Measurements from ENCODE around the gene PHF21A.
A peak's percentile ranks its signal among the peaks of the same experiment; 100 is the strongest.
"Not testable (repeated sequence)": the region's sequence is repeated elsewhere in the genome, so short reads cannot be mapped to it uniquely, and the experiment has no call there.

PHF21A gene

GRCh38 chr11:46002189-46002588 lies 119.1 kb downstream of the PHF21A start:
- no peak overlapping the region for H3K27ac Mint-ChIP-seq
- no peak overlapping the region for H3K4me3 Mint-ChIP-seq
- H3K4me1 Mint-ChIP-seq: no peaks in the 10 kb centered on the region
- no peak for DNase-seq
- no peaks in the 10 kb centered on the region for H3K9me3 Mint-ChIP-seq
- H3K27me3 Mint-ChIP-seq: no peaks in the 10 kb centered on the region
- ATAC-seq: no peak

GRCh38 chr11:46001448-46001914 lies 119.8 kb downstream of the PHF21A start:
- H3K27ac Mint-ChIP-seq: no peak overlapping the region
- H3K4me3 Mint-ChIP-seq: no peak overlapping the region
- no peaks in the 10 kb centered on the region for H3K4me1 Mint-ChIP-seq
- ATAC-seq: no peak
- no peaks in the 10 kb centered on the region for H3K9me3 Mint-ChIP-seq
- no peak for DNase-seq
- H3K27me3 Mint-ChIP-seq: no peaks in the 10 kb centered on the region

GRCh38 chr11:45997599-45997998 lies 123.7 kb downstream of the PHF21A start:
- H3K9me3 Mint-ChIP-seq: no peaks in the 10 kb centered on the region
- no peaks in the 10 kb centered on the region for H3K4me1 Mint-ChIP-seq
- no peak overlapping the region for H3K27ac Mint-ChIP-seq
- no peak for ATAC-seq
- H3K27me3 Mint-ChIP-seq: no peaks in the 10 kb centered on the region
- DNase-seq: no peak
- H3K4me3 Mint-ChIP-seq: no peak overlapping the region

GRCh38 chr11:45995342-45995734 lies 125.9 kb downstream of the PHF21A start:
- no peaks in the 10 kb centered on the region for H3K27me3 Mint-ChIP-seq
- H3K9me3 Mint-ChIP-seq: no peaks in the 10 kb centered on the region
- H3K4me3 Mint-ChIP-seq: no peak overlapping the region
- H3K27ac Mint-ChIP-seq: peak overlapping the region in 1 of 2 donors; percentile 59
- no peak for ATAC-seq
- DNase-seq: no peak
- H3K4me1 Mint-ChIP-seq: no peaks in the 10 kb centered on the region

- H3K4me3 Mint-ChIP-seq: no peak overlapping the region
- no peaks in the 10 kb centered on the region for H3K27me3 Mint-ChIP-seq
- no peaks in the 10 kb centered on the region for H3K9me3 Mint-ChIP-seq
- H3K27ac Mint-ChIP-seq: peak overlapping the region in 1 of 2 donors; percentile 7
- H3K4me1 Mint-ChIP-seq: no peaks in the 10 kb centered on the region
- no peak for DNase-seq
- ATAC-seq: peak; percentile 31
Observed at GRCh38 chr11:45994371-45995341, 126.6 kb downstream of the PHF21A start.

- no peaks in the 10 kb centered on the region for H3K27me3 Mint-ChIP-seq
Observed at GRCh38 chr11:45993531-45994001, 127.7 kb downstream of the PHF21A start.

GRCh38 chr11:45988921-45989320 lies 132.3 kb downstream of the PHF21A start:
- no peak overlapping the region for H3K27ac Mint-ChIP-seq
- no peaks in the 10 kb centered on the region for H3K9me3 Mint-ChIP-seq
- peaks cover 16% of the 10 kb centered on the region for H3K4me1 Mint-ChIP-seq
- no peak overlapping the region for H3K4me3 Mint-ChIP-seq
- H3K27me3 Mint-ChIP-seq: no peaks in the 10 kb centered on the region
- ATAC-seq: no peak
- DNase-seq: no peak

More at GRCh38 chr11:45993531-45994001, 127.7 kb downstream of the PHF21A start:
- ATAC-seq: no peak
- Mint-ChIP-seq H3K9me3 (no peaks in the 10 kb centered on the region), H3K4me3 (no peak overlapping the region), H3K4me1 (no peaks in the 10 kb centered on the region), H3K27ac (no peak overlapping the region)
- DNase-seq: no peak

GRCh38 chr11:45985212-45985611 lies 136.0 kb downstream of the PHF21A start:
- no peaks in the 10 kb centered on the region for H3K27me3 Mint-ChIP-seq
- no peaks in the 10 kb centered on the region for H3K9me3 Mint-ChIP-seq
- DNase-seq: no peak
- no peak overlapping the region for H3K4me3 Mint-ChIP-seq
- no peak for ATAC-seq
- H3K4me1 Mint-ChIP-seq: peaks cover 33% of the 10 kb centered on the region
- H3K27ac Mint-ChIP-seq: no peak overlapping the region

GRCh38 chr11:45984192-45984591 lies 137.1 kb downstream of the PHF21A start:
- Mint-ChIP-seq H3K27ac (peak overlapping the region in 1 of 2 donors; percentile 67), H3K27me3 (no peaks in the 10 kb centered on the region), H3K4me3 (no peak overlapping the region), H3K9me3 (no peaks in the 10 kb centered on the region), H3K4me1 (peaks cover 33% of the 10 kb centered on the region)
- no peak for ATAC-seq
- no peak for DNase-seq

GRCh38 chr11:45983471-45983845 lies 137.8 kb downstream of the PHF21A start:
- H3K9me3 Mint-ChIP-seq: no peaks in the 10 kb centered on the region
- peaks cover 33% of the 10 kb centered on the region for H3K4me1 Mint-ChIP-seq
- DNase-seq: no peak
- no peak for ATAC-seq
- H3K4me3 Mint-ChIP-seq: no peak overlapping the region
- no peak overlapping the region for H3K27ac Mint-ChIP-seq
- no peaks in the 10 kb centered on the region for H3K27me3 Mint-ChIP-seq

GRCh38 chr11:45982656-45983470 lies 138.4 kb downstream of the PHF21A start:
- no peak overlapping the region for H3K4me3 Mint-ChIP-seq
- peak overlapping the region in 1 of 2 donors; percentile 59 for H3K27ac Mint-ChIP-seq
- peaks cover 33% of the 10 kb centered on the region for H3K4me1 Mint-ChIP-seq
- peak in 1 of 2 donors; percentile 26 for DNase-seq
- no peaks in the 10 kb centered on the region for H3K27me3 Mint-ChIP-seq
- H3K9me3 Mint-ChIP-seq: no peaks in the 10 kb centered on the region
- ATAC-seq: peak; percentile 72

GRCh38 chr11:45981826-45982225 lies 139.4 kb downstream of the PHF21A start:
- not testable (repeated sequence) for H3K4me3 Mint-ChIP-seq, ATAC-seq, DNase-seq, H3K27ac Mint-ChIP-seq, H3K9me3 Mint-ChIP-seq, H3K27me3 Mint-ChIP-seq
- H3K4me1 Mint-ChIP-seq: peaks cover 33% of the 10 kb centered on the region

- Mint-ChIP-seq H3K27ac (no peak overlapping the region), H3K9me3 (no peaks in the 10 kb centered on the region), H3K4me1 (no peaks in the 10 kb centered on the region), H3K27me3 (no peaks in the 10 kb centered on the region), H3K4me3 (no peak overlapping the region)
- DNase-seq (no peak), ATAC-seq (no peak)
Observed at GRCh38 chr11:45974806-45975205, 146.4 kb downstream of the PHF21A start.

- H3K9me3 Mint-ChIP-seq: no peaks in the 10 kb centered on the region
- H3K4me1 Mint-ChIP-seq: no peaks in the 10 kb centered on the region
- H3K27ac Mint-ChIP-seq: no peak overlapping the region
- ATAC-seq (no peak), DNase-seq (no peak)
- H3K27me3 Mint-ChIP-seq: no peaks in the 10 kb centered on the region
- no peak overlapping the region for H3K4me3 Mint-ChIP-seq
Observed at GRCh38 chr11:45973601-45974000, 147.7 kb downstream of the PHF21A start.

GRCh38 chr11:45968901-45969300 lies 152.4 kb downstream of the PHF21A start:
- H3K4me1 Mint-ChIP-seq: no peaks in the 10 kb centered on the region
- H3K4me3 Mint-ChIP-seq: no peak overlapping the region
- no peak for ATAC-seq
- no peak overlapping the region for H3K27ac Mint-ChIP-seq
- no peak for DNase-seq
- no peaks in the 10 kb centered on the region for H3K9me3 Mint-ChIP-seq
- no peaks in the 10 kb centered on the region for H3K27me3 Mint-ChIP-seq

GRCh38 chr11:45967506-45967905 lies 153.7 kb downstream of the PHF21A start:
- Mint-ChIP-seq H3K27me3 (no peaks in the 10 kb centered on the region), H3K4me1 (no peaks in the 10 kb centered on the region)

More at GRCh38 chr11:45967506-45967905, 153.7 kb downstream of the PHF21A start:
- Mint-ChIP-seq H3K4me3 (no peak overlapping the region), H3K27ac (no peak overlapping the region), H3K9me3 (no peaks in the 10 kb centered on the region)
- DNase-seq: no peak
- no peak for ATAC-seq
